Breast epithelium (tissue), 4 donors: Measurements from ENCODE around the gene FAM78B. TPM values are rescaled to one million over a fixed set of nuclear protein-coding genes. Genes with fewer than 3 reads are reported as not detected.

Experiments used
- DNase-seq, 2 donors: peaks; one replicate each; pipeline ENCODE4 v3.0.0-alpha.2; 2019; ENCODE audit warnings: low spot score in 2 of 2
- H3K27ac ChIP-seq, 2 donors: fragments of 200-600 bp; sonication (generic) in 1 of 2; one replicate each; pipeline ENCODE4 v1.5.1; 2016 to 2019; ENCODE audit warnings: mild to moderate bottlenecking in 1 of 2
- H3K27me3 ChIP-seq, 2 donors: fragments of 200-600 bp; sonication (generic) in 1 of 2; one replicate each; pipeline versions ENCODE4 v1.5.1 to v1.6.0; 2017 to 2019; ENCODE audit warnings: control low read depth in 1 of 2, mild to moderate bottlenecking in 1 of 2
- H3K36me3 ChIP-seq: fragments of 200-600 bp; one replicate; pipeline ENCODE4 v1.5.1; 2019
- H3K4me1 ChIP-seq, 2 donors: fragments of 200-600 bp; sonication (generic); one replicate each; pipeline ENCODE4 v1.5.1; 2016 to 2019; ENCODE audit warnings: control low read depth in 1 of 2
- H3K4me3 ChIP-seq, 3 donors: fragments of 200-600 bp; sonication (generic); 1 replicate in 2 of 3; 2 replicates in 1 of 3; pipeline ENCODE4 v1.5.1; 2016 to 2019; ENCODE audit warnings: mild to moderate bottlenecking in 3 of 3, moderate library complexity in 2 of 3
- H3K9me3 ChIP-seq, 2 donors: fragments of 200-600 bp; sonication (generic) in 1 of 2; one replicate each; pipeline ENCODE4 v1.5.1; 2016 to 2019; ENCODE audit warnings: control low read depth in 1 of 2
- CTCF ChIP-seq, 3 donors: fragments of 450-650 bp; IDR thresholded peaks; one replicate each; pipeline ENCODE4 v1.5.1; 2016 to 2017; ENCODE audit warnings: antibody characterized with exemption in 3 of 3, mild to moderate bottlenecking in 3 of 3, moderate library complexity in 3 of 3
- POLR2A ChIP-seq: fragments of 450-650 bp; IDR thresholded peaks from one replicate; pipeline ENCODE4 v1.6.1; 2016; ENCODE audit warnings: antibody characterized with exemption, mild to moderate bottlenecking, moderate library complexity
- POLR2AphosphoS5 ChIP-seq, 3 donors: sonication (generic); formaldehyde crosslinking; IDR thresholded peaks; one replicate each; pipeline ENCODE4 v1.6.1; 2017; ENCODE audit warnings: antibody characterized with exemption in 3 of 3
- intact Hi-C: fragments of 100-400 bp; cut with DNase I; formaldehyde crosslinking; loops from one replicate; pipeline ENCODE4 v1.15.1; 2023; ENCODE audit warnings: low total_unique reads
- total RNA-seq, 3 donors: library from RNA; depleted of rRNA; stranded (reverse); fragments of >200 nt; gene quantifications; one replicate each; pipeline ENCODE4 v1.1.0, GENCODE V29; 2016

The FAM78B gene
- total RNA-seq, 3 donors from 2014 or later, result 0.98 to 3.2 (median 1.2) TPM

DNA sequence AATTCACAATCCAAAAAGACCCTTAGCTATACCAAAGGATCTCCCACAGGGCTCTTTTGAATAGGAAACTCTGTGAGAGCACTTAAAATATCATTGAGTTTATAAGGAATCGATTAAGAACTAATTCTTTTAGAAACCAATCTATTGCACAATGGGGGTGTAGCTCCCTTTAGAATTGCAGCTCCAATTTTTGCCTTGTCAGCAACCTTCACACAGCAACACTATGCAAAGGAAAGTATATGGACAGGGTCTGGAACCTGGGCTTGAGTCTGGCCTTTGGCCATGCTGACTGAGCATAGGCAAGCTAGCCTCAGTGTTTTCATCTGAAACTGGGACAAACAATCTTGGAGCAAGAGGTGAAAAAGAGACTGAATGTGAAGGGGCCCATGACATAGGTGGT lies 17.2 kb upstream of the FAM78B start:
- Histone ChIP-seq H3K27me3 (no peaks in the 10 kb centered on the region), H3K4me1 (no peaks in the 10 kb centered on the region), H3K4me3 (no peak overlapping the region), H3K27ac (no peak overlapping the region), H3K36me3 (no peaks in the 10 kb centered on the region), H3K9me3 (no peaks in the 10 kb centered on the region)
- no peak for TF ChIP-seq POLR2A
- no peak for TF ChIP-seq CTCF (IDR thresholded peaks at IDR 0.05)
- TF ChIP-seq POLR2AphosphoS5 (IDR thresholded peaks at IDR 0.05), result no peak
- no peak for DNase-seq
- intact Hi-C loops, result loop anchor here (5.0 kb wide), 1 partner anchor 243 kb away; no protein-coding TSS in a partner anchor

GRCh38 chr1:166182281-166182680 lies 15.5 kb upstream of the FAM78B start:
- H3K27ac ChIP-seq, result no peak overlapping the region
- no peak for DNase-seq
- H3K9me3 ChIP-seq, result no peaks in the 10 kb centered on the region
- H3K4me3 ChIP-seq, result no peak overlapping the region
- H3K36me3 ChIP-seq, result no peaks in the 10 kb centered on the region
- H3K4me1 ChIP-seq, result no peaks in the 10 kb centered on the region
- no peak for TF ChIP-seq POLR2AphosphoS5 (IDR thresholded peaks at IDR 0.05)
- TF ChIP-seq POLR2A, result no peak
- no peak for TF ChIP-seq CTCF (IDR thresholded peaks at IDR 0.05)
- intact Hi-C loops, result loop anchor here (5.0 kb wide), 1 partner anchor 245 kb away; no protein-coding TSS in a partner anchor
- no peaks in the 10 kb centered on the region for H3K27me3 ChIP-seq

DNA sequence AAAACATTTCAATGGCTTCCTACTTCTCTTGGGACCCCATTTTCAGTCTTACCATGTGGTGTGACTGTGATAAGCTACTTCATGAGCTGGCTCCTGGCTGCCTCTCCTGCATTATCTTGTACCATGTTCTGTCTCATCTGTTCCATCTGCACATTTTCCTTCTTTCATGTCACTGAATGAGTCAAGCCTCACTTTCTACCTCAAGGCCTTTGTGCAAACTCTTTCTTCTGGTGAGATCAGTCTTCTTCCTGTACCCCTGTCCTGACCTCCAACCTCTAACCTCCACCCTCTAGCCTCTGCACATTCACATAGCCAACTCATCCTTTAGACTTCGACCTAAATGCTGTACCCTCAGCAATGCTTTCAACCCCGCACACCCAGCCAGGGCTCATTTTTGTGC lies 9.6 kb upstream of the FAM78B start:
- DNase-seq, result no peak
- intact Hi-C loops, result no loop called here
- TF ChIP-seq POLR2A (no peak), CTCF (IDR thresholded peaks at IDR 0.05) (no peak), POLR2AphosphoS5 (IDR thresholded peaks at IDR 0.05) (no peak)
- Histone ChIP-seq H3K4me1 (no peaks in the 10 kb centered on the region), H3K4me3 (no peak overlapping the region), H3K36me3 (no peaks in the 10 kb centered on the region), H3K27me3 (no peaks in the 10 kb centered on the region), H3K9me3 (no peaks in the 10 kb centered on the region), H3K27ac (no peak overlapping the region)

DNA sequence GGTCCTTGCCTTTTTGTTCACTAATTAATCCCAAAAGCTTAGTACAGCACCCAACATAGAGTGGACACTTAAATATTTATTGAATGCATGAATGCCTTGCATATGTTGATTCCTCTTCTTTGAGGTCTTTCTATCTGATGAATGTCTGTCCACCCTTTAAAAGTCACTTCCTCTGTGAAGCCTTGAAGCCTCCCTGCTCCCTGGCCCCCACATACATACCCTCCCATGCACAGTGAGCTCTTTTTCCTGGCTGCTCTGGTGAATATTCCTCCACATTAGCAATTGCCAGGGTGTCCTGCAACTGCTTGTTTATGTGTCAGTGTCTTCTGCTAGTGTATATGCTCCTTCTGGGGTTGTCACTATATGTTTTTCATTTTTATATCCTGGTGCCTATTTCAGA lies 8.2 kb upstream of the FAM78B start:
- Histone ChIP-seq H3K4me1 (no peaks in the 10 kb centered on the region), H3K27ac (no peak overlapping the region), H3K9me3 (no peaks in the 10 kb centered on the region), H3K4me3 (no peak overlapping the region), H3K27me3 (no peaks in the 10 kb centered on the region), H3K36me3 (no peaks in the 10 kb centered on the region)
- no peak for DNase-seq
- intact Hi-C loops, result no loop called here
- no peak for TF ChIP-seq POLR2AphosphoS5 (IDR thresholded peaks at IDR 0.05)
- no peak for TF ChIP-seq CTCF (IDR thresholded peaks at IDR 0.05)
- TF ChIP-seq POLR2A, result no peak

DNA sequence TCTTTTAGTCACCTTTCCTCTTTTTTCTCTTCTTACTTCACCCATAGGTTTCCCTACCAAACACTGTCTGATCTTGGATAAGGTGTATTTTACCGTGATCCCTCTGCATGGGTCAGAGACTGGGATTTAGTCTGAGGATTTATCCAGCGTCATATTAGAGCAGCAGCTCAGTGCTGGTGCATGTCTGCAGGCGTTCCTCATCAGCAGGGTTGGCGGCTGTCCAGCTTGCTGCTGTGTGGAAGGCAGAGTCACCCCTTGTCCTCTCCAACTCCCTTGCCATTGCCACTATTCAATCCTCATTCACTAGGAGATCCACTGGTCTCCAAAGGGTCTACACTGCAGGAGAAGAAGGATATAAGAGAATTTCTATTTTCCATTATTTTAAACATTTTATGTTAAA lies 7.3 kb upstream of the FAM78B start:
- intact Hi-C loops, result no loop called here
- H3K36me3 ChIP-seq, result no peaks in the 10 kb centered on the region
- H3K4me1 ChIP-seq, result no peaks in the 10 kb centered on the region
- no peak for TF ChIP-seq POLR2AphosphoS5 (IDR thresholded peaks at IDR 0.05)
- no peak for DNase-seq
- no peak overlapping the region for H3K4me3 ChIP-seq
- no peak overlapping the region for H3K27ac ChIP-seq
- no peaks in the 10 kb centered on the region for H3K9me3 ChIP-seq
- H3K27me3 ChIP-seq, result no peaks in the 10 kb centered on the region

DNA sequence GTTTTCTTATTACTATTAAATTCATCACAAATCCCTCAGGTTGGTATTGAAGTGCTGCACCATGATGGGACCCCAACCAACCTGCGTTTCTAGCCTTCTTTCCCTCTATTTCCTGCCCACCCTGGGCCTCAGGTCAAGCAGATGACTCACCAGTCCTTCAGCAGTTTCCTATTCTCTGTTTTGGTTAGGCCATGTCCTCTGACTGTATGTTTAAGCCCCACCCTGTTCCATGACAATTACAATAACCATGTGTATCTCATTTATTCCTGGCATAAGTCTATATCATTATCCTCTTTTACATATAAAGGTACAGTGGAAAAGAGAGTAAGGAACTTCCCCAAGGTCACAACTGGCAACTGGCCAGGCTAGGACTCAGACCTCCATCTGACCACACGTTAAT lies 5.3 kb upstream of the FAM78B start:
- no peak for DNase-seq
- Histone ChIP-seq H3K36me3 (no peaks in the 10 kb centered on the region), H3K9me3 (no peaks in the 10 kb centered on the region), H3K4me3 (no peak overlapping the region), H3K4me1 (no peaks in the 10 kb centered on the region), H3K27ac (no peak overlapping the region), H3K27me3 (no peaks in the 10 kb centered on the region)
- TF ChIP-seq POLR2A, result no peak
- no peak for TF ChIP-seq POLR2AphosphoS5 (IDR thresholded peaks at IDR 0.05)
- no peak for TF ChIP-seq CTCF (IDR thresholded peaks at IDR 0.05)
- intact Hi-C loops, result no loop called here
